Neural progenitor cell (in vitro differentiated cells): ENCODE results near the gene GRID1. TPM values are rescaled to one million over a fixed set of nuclear protein-coding genes. Genes with fewer than 3 reads are reported as not detected.
"Not testable (repeated sequence)": the region's sequence is repeated elsewhere in the genome, so short reads cannot be mapped to it uniquely, and the experiment has no call there.

Experiments used
- DNase-seq: peaks from one replicate; pipeline ENCODE4 v3.0.0-alpha.2; 2016; ENCODE audit warnings: low spot score
- H2AFZ ChIP-seq: fragments of 200-600 bp; sonication (generic); replicated peaks from 2 replicates; pipeline ENCODE4 v1.6.1; 2016; ENCODE audit warnings: antibody characterized with exemption
- H3F3A ChIP-seq: fragments of 200-600 bp; sonication (generic); 2 replicates; pipeline ENCODE4 v1.6.1; 2016; ENCODE audit warnings: antibody characterized with exemption, low read depth
- H3K27ac ChIP-seq: fragments of 200-600 bp; sonication (generic); 2 replicates; pipeline ENCODE4 v1.5.1; 2016; ENCODE audit warnings: mild to moderate bottlenecking
- H3K27me3 ChIP-seq: fragments of 200-600 bp; sonication (generic); 2 replicates; pipeline ENCODE4 v1.6.1; 2016; ENCODE audit warnings: mild to moderate bottlenecking, moderate library complexity
- H3K36me3 ChIP-seq: fragments of 200-600 bp; sonication (generic); 2 replicates; pipeline ENCODE4 v1.5.1; 2016
- H3K4me1 ChIP-seq: fragments of 200-600 bp; sonication (generic); 2 replicates; pipeline ENCODE4 v1.6.1; 2016; ENCODE audit warnings: mixed run types
- H3K4me2 ChIP-seq: fragments of 200-600 bp; sonication (generic); 2 replicates; pipeline ENCODE4 v1.6.1; 2016
- H3K4me3 ChIP-seq: fragments of 200-600 bp; sonication (generic); 2 replicates; pipeline ENCODE4 v1.5.1; 2016
- H3K79me2 ChIP-seq: fragments of 200-600 bp; sonication (generic); 2 replicates; pipeline ENCODE4 v1.6.1; 2016; ENCODE audit warnings: low read depth
- H3K9ac ChIP-seq: fragments of 200-600 bp; sonication (generic); 2 replicates; pipeline ENCODE4 v1.6.1; 2016
- H3K9me3 ChIP-seq: fragments of 200-600 bp; sonication (generic); 2 replicates; pipeline ENCODE4 v1.5.1; 2016; ENCODE audit warnings: low read depth
- H4K20me1 ChIP-seq: fragments of 200-600 bp; sonication (generic); 2 replicates; pipeline ENCODE4 v1.6.1; 2016; ENCODE audit warnings: low read depth
- H3K27ac Mint-ChIP-seq: 3 replicates; pipeline ENCODE4 v1.8.0; 2021; ENCODE audit warnings: mixed read lengths
- H3K27me3 Mint-ChIP-seq: 2 replicates; pipeline ENCODE4 v1.8.0; 2022; ENCODE audit warnings: low read depth, mild to moderate bottlenecking, inconsistent platforms, moderate library complexity, mixed read lengths; ENCODE audit not compliant: insufficient read depth
- H3K36me3 Mint-ChIP-seq: 3 replicates; pipeline ENCODE4 v1.8.0; 2021; ENCODE audit warnings: mixed read lengths
- H3K4me1 Mint-ChIP-seq: 3 replicates; pipeline ENCODE4 v1.8.0; 2021; ENCODE audit warnings: mixed read lengths
- H3K4me3 Mint-ChIP-seq: 3 replicates; pipeline ENCODE4 v1.8.0; 2021; ENCODE audit warnings: mild to moderate bottlenecking, moderate library complexity, mixed read lengths
- H3K9me3 Mint-ChIP-seq: 3 replicates; pipeline ENCODE4 v1.8.0; 2020; ENCODE audit warnings: mixed read lengths
- EZH2 ChIP-seq: fragments of 200-600 bp; sonication (generic); IDR thresholded peaks from 2 replicates; pipeline ENCODE4 v1.6.1; 2017; ENCODE audit warnings: antibody characterized with exemption, mild to moderate bottlenecking, moderate library complexity
- EZH2phosphoT487 ChIP-seq: fragments of 200-600 bp; sonication (generic); IDR thresholded peaks from 2 replicates; pipeline ENCODE4 v1.6.1; 2017; ENCODE audit warnings: antibody characterized with exemption
- total RNA-seq: library from RNA; depleted of rRNA; stranded (reverse); fragments of >200 nt; gene quantifications from 2 replicates; pipeline ENCODE4 v1.2.3, GENCODE V29; 2015; ENCODE audit warnings: low replicate concordance
- TF ChIP-seq, protein P1 (sequence below): fragments of 200-600 bp; sonication (generic); IDR thresholded peaks from 2 replicates; pipeline ENCODE4 v1.5.1; 2017; ENCODE audit warnings: antibody characterized with exemption, mild to moderate bottlenecking

Gene GRID1
- total RNA-seq, 1 donor from 2014 or later: not detected

GRCh38 chr10:85936161-85936560, 430.4 kb downstream of the GRID1 start:
- H3K9me3 Mint-ChIP-seq: no peaks in the 10 kb centered on the region
- no peak for DNase-seq
- no peaks in the 10 kb centered on the region for H3K4me1 ChIP-seq

DNA sequence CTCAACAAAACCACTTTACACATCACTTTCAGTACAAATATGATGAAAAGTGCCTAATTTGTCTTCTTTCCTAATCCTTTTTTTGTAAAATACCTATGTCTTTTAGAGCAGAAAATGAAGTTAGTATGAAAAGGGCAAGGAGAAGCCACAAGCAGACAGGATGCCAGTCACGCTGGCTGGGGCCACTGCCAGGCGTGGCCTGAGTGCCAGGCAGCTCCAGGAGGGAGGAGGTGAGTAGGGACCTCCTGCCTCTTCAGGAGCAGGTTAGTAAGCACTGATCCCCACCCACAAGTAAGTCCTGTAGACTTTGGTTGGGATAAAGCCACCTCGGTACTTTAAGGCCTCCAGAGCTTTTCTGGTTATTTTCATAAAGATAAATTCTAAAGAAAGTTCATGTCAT, 432.0 kb downstream of the GRID1 start:
- Mint-ChIP-seq H3K27me3 (peaks cover 3% of the 10 kb centered on the region), H3K9me3 (no peaks in the 10 kb centered on the region), H3K36me3 (no peaks in the 10 kb centered on the region), H3K27ac (no peak overlapping the region), H3K4me1 (no peaks in the 10 kb centered on the region), H3K4me3 (no peak overlapping the region)
- H3K9me3 ChIP-seq: no peaks in the 10 kb centered on the region
- H3K4me3 ChIP-seq: no peak overlapping the region
- H3K4me1 ChIP-seq: no peaks in the 10 kb centered on the region
- H2AFZ ChIP-seq: no peak overlapping the region
- TF ChIP-seq EZH2phosphoT487 (no peak), EZH2 (no peak)
- TF ChIP-seq, protein P1, sequence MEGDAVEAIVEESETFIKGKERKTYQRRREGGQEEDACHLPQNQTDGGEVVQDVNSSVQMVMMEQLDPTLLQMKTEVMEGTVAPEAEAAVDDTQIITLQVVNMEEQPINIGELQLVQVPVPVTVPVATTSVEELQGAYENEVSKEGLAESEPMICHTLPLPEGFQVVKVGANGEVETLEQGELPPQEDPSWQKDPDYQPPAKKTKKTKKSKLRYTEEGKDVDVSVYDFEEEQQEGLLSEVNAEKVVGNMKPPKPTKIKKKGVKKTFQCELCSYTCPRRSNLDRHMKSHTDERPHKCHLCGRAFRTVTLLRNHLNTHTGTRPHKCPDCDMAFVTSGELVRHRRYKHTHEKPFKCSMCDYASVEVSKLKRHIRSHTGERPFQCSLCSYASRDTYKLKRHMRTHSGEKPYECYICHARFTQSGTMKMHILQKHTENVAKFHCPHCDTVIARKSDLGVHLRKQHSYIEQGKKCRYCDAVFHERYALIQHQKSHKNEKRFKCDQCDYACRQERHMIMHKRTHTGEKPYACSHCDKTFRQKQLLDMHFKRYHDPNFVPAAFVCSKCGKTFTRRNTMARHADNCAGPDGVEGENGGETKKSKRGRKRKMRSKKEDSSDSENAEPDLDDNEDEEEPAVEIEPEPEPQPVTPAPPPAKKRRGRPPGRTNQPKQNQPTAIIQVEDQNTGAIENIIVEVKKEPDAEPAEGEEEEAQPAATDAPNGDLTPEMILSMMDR: no peak
- DNase-seq: no peak
- no peak overlapping the region for H3K9ac ChIP-seq
- H3K79me2 ChIP-seq: no peaks in the 10 kb centered on the region
- no peaks in the 10 kb centered on the region for H4K20me1 ChIP-seq
- no peaks in the 10 kb centered on the region for H3K36me3 ChIP-seq
- H3F3A ChIP-seq: no peaks in the 10 kb centered on the region
- H3K27me3 ChIP-seq: no peaks in the 10 kb centered on the region
- no peak overlapping the region for H3K27ac ChIP-seq
- no peak overlapping the region for H3K4me2 ChIP-seq

More at GRCh38 chr10:85936161-85936560, 430.4 kb downstream of the GRID1 start:
- no peaks in the 10 kb centered on the region for H3K79me2 ChIP-seq
- no peak overlapping the region for H3K9ac ChIP-seq
- no peak overlapping the region for H3K27ac ChIP-seq
- H3K9me3 ChIP-seq: no peaks in the 10 kb centered on the region
- Mint-ChIP-seq H3K4me3 (no peak overlapping the region), H3K4me1 (no peaks in the 10 kb centered on the region), H3K27me3 (peaks cover 3% of the 10 kb centered on the region), H3K27ac (no peak overlapping the region), H3K36me3 (no peaks in the 10 kb centered on the region)
- TF ChIP-seq EZH2phosphoT487 (no peak), EZH2 (no peak)
- TF ChIP-seq, protein P1: no peak
- H3F3A ChIP-seq: no peaks in the 10 kb centered on the region
- H2AFZ ChIP-seq: no peak overlapping the region
- H3K36me3 ChIP-seq: no peaks in the 10 kb centered on the region
- H3K27me3 ChIP-seq: no peaks in the 10 kb centered on the region
- H4K20me1 ChIP-seq: no peaks in the 10 kb centered on the region
- H3K4me3 ChIP-seq: no peak overlapping the region
- no peak overlapping the region for H3K4me2 ChIP-seq

DNA sequence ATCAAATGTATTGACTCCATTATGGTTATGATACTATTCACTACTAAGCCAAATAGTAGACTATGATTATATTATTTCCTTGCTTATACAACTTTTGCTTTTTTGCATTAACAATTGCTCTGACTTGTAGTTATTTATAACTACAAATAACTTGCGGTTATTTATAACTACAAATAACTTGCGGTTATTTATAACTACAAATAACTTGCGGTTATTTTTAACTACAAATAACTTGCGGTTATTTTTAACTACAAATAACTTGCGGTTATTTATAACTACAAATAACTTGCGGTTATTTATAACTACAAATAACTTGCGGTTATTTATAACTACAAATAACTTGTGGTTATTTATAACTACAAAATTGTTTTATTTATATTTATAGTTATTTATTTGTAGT, 436.6 kb downstream of the GRID1 start:
- not testable (repeated sequence) for H3K4me3 ChIP-seq, H3K9me3 Mint-ChIP-seq, H3K27me3 ChIP-seq, H4K20me1 ChIP-seq, H3K79me2 ChIP-seq, H3K36me3 ChIP-seq, H3K27ac Mint-ChIP-seq, H3F3A ChIP-seq, H3K9me3 ChIP-seq, H3K4me1 ChIP-seq, H3K27ac ChIP-seq, H3K4me1 Mint-ChIP-seq, H3K36me3 Mint-ChIP-seq, H3K9ac ChIP-seq, DNase-seq, H3K4me2 ChIP-seq, H3K27me3 Mint-ChIP-seq, H2AFZ ChIP-seq, H3K4me3 Mint-ChIP-seq

DNA sequence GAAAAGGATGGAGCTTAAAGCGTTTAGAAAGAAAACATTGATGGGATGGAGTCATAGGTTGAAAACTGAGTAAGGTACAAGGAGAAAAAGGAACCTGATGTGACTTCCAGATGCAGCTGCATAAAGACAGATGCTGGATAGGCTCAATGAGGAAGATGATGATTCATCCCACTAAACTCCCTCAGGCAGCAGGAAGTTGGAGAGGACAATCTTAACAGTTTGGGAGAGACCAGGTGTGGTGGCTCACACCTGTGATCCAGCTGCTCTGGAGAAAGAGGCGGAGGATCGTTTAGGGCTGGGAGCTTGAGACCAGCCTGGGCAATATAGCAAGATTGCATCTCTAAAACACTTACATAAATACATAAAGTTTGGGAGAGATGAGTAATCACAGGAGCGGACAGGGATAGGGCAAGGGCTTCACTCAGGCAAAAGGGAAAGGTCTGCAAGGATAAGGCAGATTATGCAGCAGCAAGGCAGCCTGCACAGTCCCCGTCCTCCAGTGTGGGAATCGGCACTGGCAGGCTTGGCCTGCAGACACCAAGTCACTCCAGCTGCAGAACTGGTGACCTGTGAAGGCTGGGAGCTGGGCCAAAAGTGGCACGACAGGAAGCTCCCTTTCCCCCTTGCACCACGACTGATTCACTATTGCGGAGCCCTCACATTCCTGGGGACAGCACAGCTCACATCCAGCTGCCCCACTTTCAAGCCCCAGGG, 438.5 kb downstream of the GRID1 start:
- DNase-seq: no peak
- Histone ChIP-seq H3K4me1 (no peaks in the 10 kb centered on the region), H3K4me2 (no peak overlapping the region), H3K27ac (no peak overlapping the region), H2AFZ (no peak overlapping the region), H3F3A (no peaks in the 10 kb centered on the region), H3K27me3 (no peaks in the 10 kb centered on the region), H3K79me2 (no peaks in the 10 kb centered on the region), H3K4me3 (no peak overlapping the region), H3K9ac (no peak overlapping the region), H4K20me1 (no peaks in the 10 kb centered on the region), H3K36me3 (no peaks in the 10 kb centered on the region), H3K9me3 (no peaks in the 10 kb centered on the region)
- no peak for TF ChIP-seq EZH2phosphoT487
- TF ChIP-seq EZH2: no peak
- TF ChIP-seq, protein P1: no peak
- H3K9me3 Mint-ChIP-seq: no peaks in the 10 kb centered on the region
- H3K27ac Mint-ChIP-seq: no peak overlapping the region
- H3K4me3 Mint-ChIP-seq: no peak overlapping the region
- no peaks in the 10 kb centered on the region for H3K36me3 Mint-ChIP-seq
- no peaks in the 10 kb centered on the region for H3K4me1 Mint-ChIP-seq
- peaks cover 6% of the 10 kb centered on the region for H3K27me3 Mint-ChIP-seq
